GM18499 (cell line): Measurements from ENCODE around the gene ZCCHC7.
"Not testable (repeated sequence)": the region's sequence is repeated elsewhere in the genome, so short reads cannot be mapped to it uniquely, and the experiment has no call there.

Experiments
- ATAC-seq: cut with Tn5 transposase; IDR thresholded peaks from one replicate; pipeline ENCODE4 v1.9.1; 2021; ENCODE audit warnings: moderate number of reproducible peaks; ENCODE audit not compliant: insufficient read depth, unreplicated experiment

The ZCCHC7 gene

GRCh38 chr9:37290366-37290939 is 170.1 kb downstream of the ZCCHC7 start:
- no peak for ATAC-seq

GRCh38 chr9:37290940-37291485 is 170.6 kb downstream of the ZCCHC7 start:
- ATAC-seq, result no peak

- not testable (repeated sequence) for ATAC-seq
Observed at GRCh38 chr9:37291612-37292238, 171.4 kb downstream of the ZCCHC7 start.

GRCh38 chr9:37292896-37293295 is 172.5 kb downstream of the ZCCHC7 start:
- ATAC-seq, result no peak

- peak; percentile 40 for ATAC-seq
Observed at GRCh38 chr9:37293664-37294524, 173.5 kb downstream of the ZCCHC7 start.

- ATAC-seq, result no peak
Observed at GRCh38 chr9:37295178-37295577, 174.8 kb downstream of the ZCCHC7 start.

- no peak for ATAC-seq
Observed at GRCh38 chr9:37295796-37296195, 175.4 kb downstream of the ZCCHC7 start.

GRCh38 chr9:37297592-37297991 is 177.2 kb downstream of the ZCCHC7 start:
- no peak for ATAC-seq

- no peak for ATAC-seq
Observed at GRCh38 chr9:37300620-37301019, 180.2 kb downstream of the ZCCHC7 start.

GRCh38 chr9:37301042-37301853 is 180.9 kb downstream of the ZCCHC7 start:
- ATAC-seq, result no peak

- no peak for ATAC-seq
Observed at GRCh38 chr9:37301854-37302172, 181.4 kb downstream of the ZCCHC7 start.

- ATAC-seq, result peak; percentile 59
Observed at GRCh38 chr9:37302277-37302676, 181.9 kb downstream of the ZCCHC7 start.

- ATAC-seq, result not testable (repeated sequence)
Observed at GRCh38 chr9:37303272-37303671, 182.9 kb downstream of the ZCCHC7 start.

- ATAC-seq, result no peak
Observed at GRCh38 chr9:37309136-37309535, 188.8 kb downstream of the ZCCHC7 start.

GRCh38 chr9:37311938-37312708 is 191.7 kb downstream of the ZCCHC7 start:
- no peak for ATAC-seq

GRCh38 chr9:37324261-37324683 is 203.9 kb downstream of the ZCCHC7 start:
- peak; percentile 40 for ATAC-seq

- peak; percentile 7 for ATAC-seq
Observed at GRCh38 chr9:37324691-37325490, 204.5 kb downstream of the ZCCHC7 start.

- ATAC-seq, result no peak
Observed at GRCh38 chr9:37325778-37326177, 205.4 kb downstream of the ZCCHC7 start.

GRCh38 chr9:37327553-37327952 is 207.2 kb downstream of the ZCCHC7 start:
- ATAC-seq, result no peak
